NOMO-1 treated with dmso at 0.1 percent for 144 hours (cell line): Measurements from ENCODE around the gene ATP8B2.
"Not testable (repeated sequence)": the region's sequence is repeated elsewhere in the genome, so short reads cannot be mapped to it uniquely, and the experiment has no call there.

Experiments used
- DNase-seq: peaks from one replicate; lab custom pipeline; 2025; ENCODE audit not compliant: unreplicated experiment; lab: John Stamatoyannopoulos, UW

Gene ATP8B2

GRCh38 chr1:154325583-154326545, 539 bp downstream of the ATP8B2 start:
- DNase-seq = no peak

DNA sequence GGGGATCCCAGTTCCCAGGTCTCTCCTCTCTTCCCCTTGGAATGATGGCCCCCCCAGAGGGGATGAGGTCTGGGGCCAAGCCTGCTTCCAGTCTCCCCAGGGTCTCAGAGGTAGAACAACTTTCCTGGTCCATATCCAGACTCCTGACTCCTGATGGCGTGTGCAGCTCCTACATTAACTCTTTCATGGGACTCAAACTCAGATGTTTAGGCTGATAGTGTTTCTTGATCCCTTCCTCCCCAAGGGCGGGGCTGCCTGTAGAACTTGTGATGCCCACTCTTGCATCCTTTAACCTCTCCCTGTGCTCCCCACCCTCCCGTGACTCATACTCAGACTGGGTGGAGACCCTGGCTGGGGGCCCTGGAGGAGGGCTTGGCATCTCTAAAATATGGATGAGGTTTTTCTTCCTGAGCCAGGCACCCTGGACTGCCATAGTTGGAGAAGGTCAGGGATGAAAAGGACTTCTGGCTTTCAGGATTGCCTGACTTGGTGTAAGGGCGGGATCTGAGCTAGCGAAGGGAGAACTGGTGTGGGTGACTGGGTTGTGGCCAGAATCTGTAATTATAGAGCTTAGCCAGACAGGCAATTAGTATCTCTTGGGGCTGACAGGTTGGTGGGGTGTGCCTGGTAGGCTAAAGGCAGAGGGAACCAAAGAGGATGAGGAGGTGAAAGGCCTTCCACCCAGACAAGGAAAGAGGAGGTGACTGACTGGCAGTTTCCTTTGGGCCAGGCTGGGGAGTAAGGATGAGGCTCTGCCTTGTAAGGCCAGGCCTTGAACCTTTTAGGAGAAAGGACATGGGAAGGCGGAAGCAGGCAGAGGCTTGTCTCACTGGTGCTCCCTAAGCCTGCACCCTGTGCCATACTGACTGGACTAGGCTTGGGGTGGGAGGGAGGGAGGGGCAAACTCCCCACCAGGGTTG, 1.5 kb downstream of the ATP8B2 start:
- DNase-seq = no peak

DNA sequence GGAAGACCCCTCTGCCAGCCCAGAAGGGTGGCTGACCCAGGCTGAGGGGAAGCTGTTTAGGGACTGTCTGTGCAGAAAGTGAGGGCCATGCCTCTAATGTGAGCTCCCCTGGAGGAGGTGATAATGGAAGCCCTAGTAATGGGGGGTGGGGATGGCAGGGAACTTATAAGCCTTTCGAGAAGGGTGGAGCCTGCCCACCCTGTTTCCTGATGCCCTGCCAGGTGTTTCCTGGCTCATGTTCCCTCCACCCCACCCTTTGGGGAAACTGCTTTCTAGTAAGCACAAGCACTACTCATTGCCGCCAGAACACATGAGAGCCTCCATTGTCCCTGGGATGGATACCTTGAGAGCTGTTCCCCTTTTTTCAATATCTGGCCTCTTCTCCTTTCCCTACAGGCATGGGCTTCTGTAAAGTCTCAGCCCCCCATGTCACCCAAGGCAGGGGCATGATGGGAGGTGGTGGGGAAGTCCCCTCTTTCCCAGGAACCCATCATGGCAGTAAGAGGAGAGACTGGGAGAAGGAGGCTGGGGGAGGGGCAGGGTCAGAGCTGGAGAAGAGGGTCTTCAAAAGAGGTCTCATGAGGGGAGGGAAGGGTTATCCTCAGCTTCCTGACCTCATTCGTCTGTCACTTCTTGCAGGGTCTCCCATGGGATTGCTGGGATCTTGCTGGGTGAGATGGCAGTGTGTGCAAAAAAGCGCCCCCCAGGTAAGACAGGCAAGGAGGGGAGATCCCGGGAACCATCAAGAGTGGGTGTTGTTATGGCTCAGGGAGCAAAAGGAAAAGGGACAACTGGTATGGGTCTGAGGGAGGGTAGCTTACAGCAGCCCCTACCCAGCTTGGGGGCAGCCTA, 2.4 kb downstream of the ATP8B2 start:
- DNase-seq = no peak

GRCh38 chr1:154328318-154329151, 3.2 kb downstream of the ATP8B2 start:
- DNase-seq = no peak

DNA sequence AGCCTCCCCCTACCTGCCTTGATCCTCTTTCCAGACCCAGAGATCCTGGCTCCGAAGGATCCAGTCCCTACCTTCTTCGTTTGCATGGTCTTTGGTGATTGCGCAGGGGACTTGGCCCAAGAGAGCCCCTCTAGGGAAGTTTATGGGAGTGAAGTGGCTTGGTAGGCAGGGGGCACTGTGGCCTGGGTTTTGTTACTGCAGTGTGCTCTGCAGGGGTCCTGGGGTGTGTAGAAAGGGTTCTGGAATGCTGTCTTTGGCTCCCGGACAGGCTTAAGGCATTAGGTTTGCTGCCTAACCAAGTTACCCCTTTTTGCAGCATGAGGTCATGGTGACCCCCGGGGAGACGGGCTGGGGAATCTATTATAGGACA, 3.8 kb downstream of the ATP8B2 start:
- no peak for DNase-seq

DNA sequence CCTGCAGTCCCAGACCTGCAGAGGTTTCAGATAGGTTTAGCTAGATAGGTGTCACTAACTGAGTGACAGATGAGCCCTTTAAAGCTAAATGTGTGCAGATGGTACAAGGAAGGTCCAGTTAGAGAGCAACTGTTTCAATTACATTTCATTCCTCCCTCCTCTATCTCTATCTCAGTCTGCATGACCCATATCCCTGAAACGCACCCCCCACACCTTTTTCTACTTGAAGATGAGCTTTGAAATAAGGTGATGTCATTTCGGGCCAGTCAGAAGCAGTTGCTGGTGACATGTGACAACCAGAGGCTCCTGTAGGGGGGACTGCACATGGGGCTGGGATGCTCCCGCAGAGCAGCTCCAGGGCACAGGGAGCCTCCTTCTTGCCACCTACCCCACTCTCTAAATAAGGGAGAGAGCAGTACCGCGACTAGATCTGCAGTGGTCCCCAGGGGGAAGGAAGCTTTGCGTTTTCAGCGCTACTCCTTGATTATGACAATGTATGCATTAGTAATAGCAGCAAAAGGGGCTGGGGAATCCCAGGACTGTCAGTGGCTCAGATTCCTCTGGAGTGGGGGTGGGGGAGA, 4.3 kb downstream of the ATP8B2 start:
- no peak for DNase-seq

- DNase-seq = no peak
Observed at GRCh38 chr1:154330669-154331068, 5.3 kb downstream of the ATP8B2 start.

DNA sequence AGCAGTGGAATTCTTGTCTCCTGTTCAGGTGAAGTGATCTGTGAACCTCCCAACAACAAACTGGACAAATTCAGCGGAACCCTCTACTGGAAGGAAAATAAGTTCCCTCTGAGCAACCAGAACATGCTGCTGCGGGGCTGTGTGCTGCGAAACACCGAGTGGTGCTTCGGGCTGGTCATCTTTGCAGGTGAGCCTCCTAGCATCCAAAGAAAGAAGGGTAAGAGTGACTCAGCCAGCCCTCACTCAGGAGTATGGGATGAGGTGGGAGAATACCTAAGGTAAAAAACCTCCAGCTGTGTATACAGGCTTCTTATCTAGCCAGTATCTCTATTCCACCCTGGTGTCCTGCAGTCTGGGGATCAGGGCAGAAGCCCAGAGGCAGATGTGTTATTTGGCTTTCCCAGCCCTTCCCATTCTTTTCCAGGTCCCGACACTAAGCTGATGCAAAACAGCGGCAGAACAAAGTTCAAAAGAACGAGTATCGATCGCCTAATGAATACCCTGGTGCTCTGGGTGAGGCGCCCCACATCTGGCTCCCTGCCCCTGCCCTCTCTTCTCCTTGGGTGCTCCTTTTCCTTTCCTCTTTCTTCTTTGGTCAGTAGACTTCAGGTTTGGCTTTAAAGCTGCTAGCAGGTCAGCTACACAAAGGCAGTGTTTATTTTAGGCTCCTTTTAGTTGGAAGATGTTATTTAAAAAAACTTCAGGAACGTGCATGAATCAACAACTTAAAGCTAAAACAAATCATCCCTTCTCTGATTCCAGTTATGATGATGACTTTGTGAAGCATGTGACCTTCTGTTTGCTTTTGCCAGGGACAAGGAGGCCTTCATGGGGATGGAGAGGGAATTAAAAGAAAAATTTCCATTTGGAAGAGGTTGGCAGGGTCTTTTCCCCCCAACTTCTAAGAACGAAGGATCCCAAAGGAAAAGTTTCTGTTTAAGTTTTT, 9.0 kb downstream of the ATP8B2 start:
- no peak for DNase-seq

- peak; percentile 73 for DNase-seq
Observed at GRCh38 chr1:154335025-154335714, 9.8 kb downstream of the ATP8B2 start.

DNA sequence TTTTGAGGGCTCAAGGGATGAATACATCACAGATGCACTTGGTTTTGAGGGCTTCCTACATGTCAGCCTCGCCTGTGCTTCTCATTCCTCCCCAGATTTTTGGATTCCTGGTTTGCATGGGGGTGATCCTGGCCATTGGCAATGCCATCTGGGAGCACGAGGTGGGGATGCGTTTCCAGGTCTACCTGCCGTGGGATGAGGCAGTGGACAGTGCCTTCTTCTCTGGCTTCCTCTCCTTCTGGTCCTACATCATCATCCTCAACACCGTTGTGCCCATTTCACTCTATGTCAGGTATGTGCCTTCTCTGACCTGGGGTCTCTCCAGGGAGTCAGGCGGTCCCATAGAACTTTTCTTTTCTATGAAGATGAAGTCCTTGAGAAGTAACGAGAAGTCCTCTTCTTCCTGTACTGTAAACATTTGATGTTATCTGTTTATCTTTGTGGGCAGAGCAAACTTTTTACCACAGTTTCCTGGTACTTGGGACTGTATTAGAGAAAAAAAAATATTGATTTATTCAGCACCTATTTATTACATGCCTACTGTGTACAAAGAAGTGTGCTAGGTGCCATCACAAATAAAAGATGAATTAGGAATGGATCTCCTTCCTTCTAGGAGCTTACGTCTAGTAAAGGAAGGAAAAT, 12.0 kb downstream of the ATP8B2 start:
- no peak for DNase-seq

GRCh38 chr1:154338875-154339274, 13.6 kb downstream of the ATP8B2 start:
- no peak for DNase-seq

DNA sequence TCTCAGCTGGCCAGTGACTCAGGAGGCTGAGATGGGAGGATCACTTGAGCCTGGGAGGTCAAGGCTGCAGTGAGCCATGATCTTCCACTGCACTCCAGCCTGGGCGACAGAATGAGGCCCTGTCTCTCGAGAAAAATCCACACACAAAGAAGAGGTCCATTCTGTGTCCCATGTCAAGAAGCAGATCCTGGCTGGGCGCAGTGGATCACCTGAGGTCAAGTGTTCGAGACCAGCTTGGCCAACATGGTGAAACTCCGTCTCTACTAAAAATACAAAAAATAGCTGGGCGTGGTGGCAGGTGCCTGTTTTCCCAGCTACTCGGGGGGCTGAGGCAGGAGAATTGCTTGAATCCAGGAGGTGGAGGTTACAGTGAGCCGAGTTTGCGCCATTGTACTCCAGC, 16.0 kb downstream of the ATP8B2 start:
- DNase-seq = not testable (repeated sequence)

- no peak for DNase-seq
Observed at GRCh38 chr1:154342132-154342531, 16.8 kb downstream of the ATP8B2 start.

DNA sequence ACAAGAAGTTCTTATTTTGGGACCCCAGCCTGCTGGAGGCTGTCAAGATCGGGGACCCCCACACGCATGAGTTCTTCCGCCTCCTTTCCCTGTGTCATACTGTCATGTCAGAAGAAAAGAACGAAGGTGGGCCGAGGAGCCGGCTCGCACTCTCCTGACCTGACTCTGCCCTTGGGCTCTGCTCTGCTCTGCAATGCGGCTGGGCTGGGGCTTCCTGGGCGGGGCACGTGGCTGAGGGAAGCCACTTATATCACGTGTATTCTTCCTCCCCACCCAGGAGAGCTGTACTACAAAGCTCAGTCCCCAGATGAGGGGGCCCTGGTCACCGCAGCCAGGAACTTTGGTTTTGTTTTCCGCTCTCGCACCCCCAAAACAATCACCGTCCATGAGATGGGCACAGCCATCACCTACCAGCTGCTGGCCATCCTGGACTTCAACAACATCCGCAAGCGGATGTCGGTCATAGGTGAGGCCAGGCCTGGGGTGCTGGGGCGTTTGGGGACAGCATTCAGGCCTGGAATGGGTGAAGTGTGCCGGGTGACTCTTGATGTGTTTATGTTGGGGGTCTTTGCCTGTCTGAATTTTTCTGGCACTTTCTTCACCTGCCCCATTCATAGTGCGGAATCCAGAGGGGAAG, 17.6 kb downstream of the ATP8B2 start:
- DNase-seq = no peak

DNA sequence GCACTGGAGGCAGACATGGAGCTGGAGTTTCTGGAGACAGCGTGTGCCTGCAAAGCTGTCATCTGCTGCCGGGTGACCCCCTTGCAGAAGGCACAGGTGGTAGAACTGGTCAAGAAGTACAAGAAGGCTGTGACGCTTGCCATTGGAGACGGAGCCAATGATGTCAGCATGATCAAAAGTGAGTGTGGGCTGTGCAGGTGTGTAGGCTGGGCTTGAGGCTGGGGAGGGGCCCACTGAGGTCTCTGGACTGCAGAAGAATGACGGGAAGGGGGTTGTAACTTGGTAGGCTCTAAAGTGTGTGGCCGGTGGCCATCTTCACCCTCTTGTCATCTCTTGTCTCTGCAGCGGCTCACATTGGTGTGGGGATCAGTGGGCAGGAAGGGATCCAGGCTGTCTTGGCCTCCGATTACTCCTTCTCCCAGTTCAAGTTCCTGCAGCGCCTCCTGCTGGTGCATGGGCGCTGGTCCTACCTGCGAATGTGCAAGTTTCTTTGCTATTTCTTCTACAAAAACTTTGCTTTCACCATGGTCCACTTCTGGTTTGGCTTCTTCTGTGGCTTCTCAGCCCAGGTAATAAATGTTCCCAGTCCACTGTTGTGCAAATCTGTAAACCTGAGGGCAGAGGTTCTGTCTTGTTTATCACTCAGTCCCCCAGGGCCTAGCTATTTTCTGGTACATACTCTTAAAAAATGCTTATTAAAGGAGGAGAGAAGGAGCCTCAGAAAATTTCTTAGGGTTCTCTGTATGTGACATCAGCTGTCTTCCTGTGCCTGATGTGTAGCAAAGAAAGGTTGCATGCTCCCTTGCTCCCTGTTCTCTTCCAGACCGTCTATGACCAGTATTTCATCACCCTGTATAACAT, 19.9 kb downstream of the ATP8B2 start:
- no peak for DNase-seq

GRCh38 chr1:154346276-154346917, 21.1 kb downstream of the ATP8B2 start:
- DNase-seq = no peak
